SIG-M5 treated with dmso at 0.1 percent for 504 hours (cell line): ENCODE data around the gene NOS2.
"Not testable (repeated sequence)": the region's sequence is repeated elsewhere in the genome, so short reads cannot be mapped to it uniquely, and the experiment has no call there.

Source experiments
- DNase-seq: peaks from one replicate; lab custom pipeline; 2025; ENCODE audit not compliant: unreplicated experiment; lab: John Stamatoyannopoulos, UW

The NOS2 gene

GRCh38 chr17:27733773-27734172 lies 66.6 kb downstream of the NOS2 start:
- no peak for DNase-seq

GRCh38 chr17:27732746-27733145 lies 67.6 kb downstream of the NOS2 start:
- DNase-seq = not testable (repeated sequence)

GRCh38 chr17:27725982-27726381 lies 74.3 kb downstream of the NOS2 start:
- DNase-seq = not testable (repeated sequence)

DNA sequence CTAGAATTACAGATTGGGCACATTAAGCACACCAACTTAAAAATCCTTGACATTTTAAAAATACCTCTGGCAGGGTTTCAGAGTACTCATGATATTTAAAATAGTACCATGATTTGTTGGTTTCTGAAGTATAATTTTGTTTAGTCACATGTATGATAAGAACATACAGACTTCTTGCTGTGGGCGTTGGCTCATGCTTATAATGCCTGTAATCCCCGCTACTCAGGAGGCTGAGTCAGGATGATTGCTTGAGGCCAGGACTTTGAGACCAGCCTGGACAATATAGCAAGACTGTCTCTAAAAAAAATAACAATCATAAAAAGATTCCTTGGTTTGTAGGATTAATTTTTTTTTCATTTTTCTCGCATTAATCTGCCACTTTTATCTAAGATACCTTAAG lies 78.5 kb downstream of the NOS2 start:
- DNase-seq = no peak
